Stimulated activated naive CD8-positive, alpha-beta T cell treated with anti-CD3 and anti-CD28 coated beads, Interleukin-15, amount 100 ng/mL, for 72 hours (primary cell): ENCODE measurements around the gene OSTF1.

Experiments
- ATAC-seq: fragments of 150-1000 bp; cut with Tn5 transposase; 2 replicates; pipeline ENCODE4 v1.10.0; 2021; ENCODE audit warnings: mild to moderate bottlenecking, moderate library complexity
- DNase-seq, 2 donors: peaks; one replicate each; pipeline ENCODE4 v3.0.0; 2021 to 2022
- H3K27ac Mint-ChIP-seq, 2 donors: one replicate each; pipeline ENCODE4 v1.8.0; 2022; ENCODE audit warnings: mild to moderate bottlenecking in 2 of 2, mixed read lengths in 2 of 2, moderate library complexity in 2 of 2
- H3K27me3 Mint-ChIP-seq: one replicate; pipeline ENCODE4 v1.8.0; 2022; ENCODE audit warnings: mixed read lengths
- H3K4me1 Mint-ChIP-seq: one replicate; pipeline ENCODE4 v1.8.0; 2022; ENCODE audit warnings: mild to moderate bottlenecking, mixed read lengths
- H3K4me3 Mint-ChIP-seq, 2 donors: one replicate each; pipeline ENCODE4 v1.8.0; 2022; ENCODE audit warnings: mild to moderate bottlenecking in 2 of 2, mixed read lengths in 2 of 2, moderate library complexity in 1 of 2
- H3K9me3 Mint-ChIP-seq, 2 donors: one replicate each; pipeline ENCODE4 v1.8.0; 2022; ENCODE audit warnings: mixed read lengths in 2 of 2

The OSTF1 gene

DNA sequence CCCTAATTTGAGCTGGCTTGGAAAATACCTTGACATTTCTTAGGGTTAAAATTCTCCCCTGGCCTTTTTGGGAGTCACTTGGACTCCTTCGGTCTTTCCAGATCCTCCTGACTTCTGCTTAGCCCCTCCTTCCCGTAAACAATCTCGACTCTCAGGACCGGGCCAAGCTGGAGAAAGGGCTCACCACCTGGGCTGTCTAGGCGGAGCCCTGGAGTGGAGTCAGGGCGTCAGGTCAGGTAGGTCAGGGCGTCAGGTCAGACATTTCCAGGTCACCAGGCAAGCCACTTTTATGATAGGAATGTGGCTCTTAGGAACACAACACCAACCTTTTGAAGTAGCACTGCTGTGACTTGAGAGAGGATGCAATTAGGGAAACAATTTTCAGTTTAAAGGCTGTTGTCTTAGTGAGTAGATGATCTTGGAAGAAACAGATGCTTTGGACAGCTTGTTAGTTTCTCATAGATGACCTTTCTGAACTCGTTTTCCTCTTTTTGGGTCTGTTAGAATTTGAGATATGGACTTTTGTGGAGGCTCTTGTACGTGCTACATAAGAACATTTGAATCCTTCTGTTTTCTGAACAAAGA lies 12.8 kb downstream of the OSTF1 start:
- DNase-seq (no peak), ATAC-seq (no peak)
- peak overlapping the region; percentile 56 to 86 for H3K27ac Mint-ChIP-seq
- peaks cover 56% of the 10 kb centered on the region for H3K4me1 Mint-ChIP-seq
- no peaks in the 10 kb centered on the region for H3K9me3 Mint-ChIP-seq
- no peak overlapping the region for H3K4me3 Mint-ChIP-seq
- no peaks in the 10 kb centered on the region for H3K27me3 Mint-ChIP-seq

- H3K4me1 Mint-ChIP-seq = peaks cover 54% of the 10 kb centered on the region
- no peaks in the 10 kb centered on the region for H3K9me3 Mint-ChIP-seq
- no peak overlapping the region for H3K4me3 Mint-ChIP-seq
- no peak for DNase-seq
- ATAC-seq = no peak
- peak overlapping the region in 1 of 2 donors; percentile 91 for H3K27ac Mint-ChIP-seq
- H3K27me3 Mint-ChIP-seq = no peaks in the 10 kb centered on the region
These were observed 14.0 kb downstream of the OSTF1 start for GRCh38 chr9:75102177-75102790.

DNA sequence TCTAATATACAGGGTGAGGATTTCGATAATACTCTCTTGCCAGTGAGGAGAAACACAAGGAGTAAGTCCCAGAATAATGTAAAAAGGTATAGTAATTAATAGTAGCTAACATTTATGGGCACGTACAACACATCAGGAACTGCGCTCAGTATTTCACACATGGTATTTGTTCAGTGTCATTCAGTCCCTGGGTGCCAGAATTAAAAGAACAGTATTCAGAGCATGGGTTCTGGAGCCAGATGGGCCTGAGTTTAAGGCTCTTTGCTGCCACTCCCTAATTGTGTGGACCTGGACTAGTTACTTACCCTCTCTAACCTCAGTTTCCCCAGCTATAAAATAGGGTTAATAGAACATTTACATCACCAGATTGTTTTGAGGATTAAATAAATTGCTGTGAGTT lies 16.3 kb downstream of the OSTF1 start:
- DNase-seq (no peak), ATAC-seq (no peak)
- H3K27ac Mint-ChIP-seq = no peak overlapping the region
- H3K9me3 Mint-ChIP-seq = no peaks in the 10 kb centered on the region
- peaks cover 46% of the 10 kb centered on the region for H3K4me1 Mint-ChIP-seq
- no peaks in the 10 kb centered on the region for H3K27me3 Mint-ChIP-seq
- no peak overlapping the region for H3K4me3 Mint-ChIP-seq

DNA sequence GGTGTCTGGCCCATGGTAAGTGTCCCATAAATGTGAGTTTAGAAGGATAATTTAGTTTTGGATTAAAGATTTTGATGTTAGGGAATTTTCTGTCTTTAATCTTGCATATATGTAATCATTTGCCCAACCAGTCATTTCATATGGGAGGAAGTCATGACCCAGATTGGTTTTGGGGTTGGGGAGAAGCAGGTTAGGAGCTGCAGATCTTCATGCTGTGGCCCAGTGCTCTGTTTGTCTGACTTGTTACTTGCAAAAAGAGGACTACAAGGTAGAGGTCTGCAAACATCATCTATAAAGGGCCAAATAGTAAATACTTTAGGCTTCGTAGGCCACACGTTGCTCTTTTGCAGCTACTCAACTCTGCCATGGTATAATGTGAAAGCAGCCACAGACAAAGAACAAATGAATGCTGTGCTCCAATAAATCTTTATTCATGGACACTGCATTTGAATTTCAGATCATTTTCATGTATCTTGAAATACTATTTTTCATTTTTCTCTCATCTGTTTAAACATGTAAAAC lies 16.8 kb downstream of the OSTF1 start:
- Mint-ChIP-seq H3K4me3 (no peak overlapping the region), H3K4me1 (peaks cover 49% of the 10 kb centered on the region)

DNA sequence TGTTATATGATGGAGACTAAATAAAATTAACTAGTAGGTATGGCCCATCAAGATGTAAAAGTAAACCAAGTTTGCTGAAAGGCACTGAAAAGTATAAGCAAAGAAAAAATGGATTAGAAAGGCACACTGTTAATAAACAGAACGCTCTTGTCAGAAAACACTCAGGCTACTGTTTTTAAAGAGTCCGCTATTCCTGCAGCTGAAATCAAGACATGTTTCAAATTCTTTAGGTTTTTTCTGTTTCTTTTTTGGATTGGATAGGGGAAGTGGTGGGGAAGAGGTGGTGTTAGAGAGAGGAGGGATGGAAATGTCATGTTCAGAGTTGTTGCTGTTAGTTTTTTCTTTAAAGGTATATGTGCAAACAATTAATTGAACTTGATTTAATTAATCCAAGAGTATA lies 17.5 kb downstream of the OSTF1 start:
- peak overlapping the region in 1 of 2 donors; percentile 73 for H3K27ac Mint-ChIP-seq
- DNase-seq (no peak), ATAC-seq (no peak)
- H3K4me1 Mint-ChIP-seq = peaks cover 55% of the 10 kb centered on the region
- H3K27me3 Mint-ChIP-seq = no peaks in the 10 kb centered on the region
- no peak overlapping the region for H3K4me3 Mint-ChIP-seq
- no peaks in the 10 kb centered on the region for H3K9me3 Mint-ChIP-seq

More for the DNA sequence above, 16.8 kb downstream of the OSTF1 start:
- Mint-ChIP-seq H3K27ac (no peak overlapping the region), H3K9me3 (no peaks in the 10 kb centered on the region), H3K27me3 (no peaks in the 10 kb centered on the region)
- ATAC-seq (no peak), DNase-seq (no peak)

DNA sequence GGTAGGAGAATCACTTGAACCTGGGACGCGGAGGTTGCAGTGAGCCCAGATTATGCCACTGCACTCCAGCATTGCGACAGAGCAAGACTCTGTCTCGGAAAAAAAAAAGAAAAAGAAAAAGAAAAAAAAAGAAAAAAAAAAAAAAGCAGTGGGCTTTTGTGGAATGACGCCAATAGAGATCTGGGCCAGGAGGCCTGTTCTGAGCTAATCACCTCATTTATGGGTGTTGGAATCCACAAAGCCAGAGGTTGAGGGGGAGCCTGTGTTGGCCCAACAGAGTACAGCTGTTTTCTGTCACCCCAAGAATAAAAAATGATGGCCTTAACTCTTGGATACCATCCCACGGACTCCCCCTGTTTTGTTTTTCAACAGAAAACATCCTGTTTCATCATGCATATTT lies 18.5 kb downstream of the OSTF1 start:
- H3K27me3 Mint-ChIP-seq = no peaks in the 10 kb centered on the region
- peak overlapping the region in 1 of 2 donors; percentile 72 for H3K27ac Mint-ChIP-seq
- DNase-seq (no peak), ATAC-seq (no peak)
- H3K4me1 Mint-ChIP-seq = peaks cover 52% of the 10 kb centered on the region
- H3K4me3 Mint-ChIP-seq = no peak overlapping the region
- no peaks in the 10 kb centered on the region for H3K9me3 Mint-ChIP-seq

GRCh38 chr9:75108571-75108970 lies 20.3 kb downstream of the OSTF1 start:
- DNase-seq (no peak), ATAC-seq (no peak)
- Mint-ChIP-seq H3K9me3 (no peaks in the 10 kb centered on the region), H3K27me3 (no peaks in the 10 kb centered on the region), H3K27ac (no peak overlapping the region), H3K4me1 (peaks cover 52% of the 10 kb centered on the region), H3K4me3 (no peak overlapping the region)

GRCh38 chr9:75109210-75109839 lies 21.0 kb downstream of the OSTF1 start:
- Mint-ChIP-seq H3K4me1 (peaks cover 52% of the 10 kb centered on the region), H3K27ac (no peak overlapping the region), H3K4me3 (no peak overlapping the region)

GRCh38 chr9:75111019-75111622 lies 22.8 kb downstream of the OSTF1 start:
- no peak overlapping the region for H3K4me3 Mint-ChIP-seq
- DNase-seq = no peak
- H3K9me3 Mint-ChIP-seq = no peaks in the 10 kb centered on the region
- ATAC-seq = no peak
- no peak overlapping the region for H3K27ac Mint-ChIP-seq
- no peaks in the 10 kb centered on the region for H3K27me3 Mint-ChIP-seq
- peaks cover 36% of the 10 kb centered on the region for H3K4me1 Mint-ChIP-seq

More at GRCh38 chr9:75109210-75109839, 21.0 kb downstream of the OSTF1 start:
- no peaks in the 10 kb centered on the region for H3K27me3 Mint-ChIP-seq
- DNase-seq (no peak), ATAC-seq (no peak)
- no peaks in the 10 kb centered on the region for H3K9me3 Mint-ChIP-seq

- Mint-ChIP-seq H3K4me3 (no peak overlapping the region), H3K9me3 (peaks cover 1 to 2% of the 10 kb centered on the region in 2 donors), H3K27ac (peak overlapping the region in 1 of 2 donors; percentile 57), H3K27me3 (no peaks in the 10 kb centered on the region), H3K4me1 (peaks cover 41% of the 10 kb centered on the region)
- DNase-seq (no peak), ATAC-seq (no peak)
These were observed 24.5 kb downstream of the OSTF1 start for GRCh38 chr9:75112789-75113188.

DNA sequence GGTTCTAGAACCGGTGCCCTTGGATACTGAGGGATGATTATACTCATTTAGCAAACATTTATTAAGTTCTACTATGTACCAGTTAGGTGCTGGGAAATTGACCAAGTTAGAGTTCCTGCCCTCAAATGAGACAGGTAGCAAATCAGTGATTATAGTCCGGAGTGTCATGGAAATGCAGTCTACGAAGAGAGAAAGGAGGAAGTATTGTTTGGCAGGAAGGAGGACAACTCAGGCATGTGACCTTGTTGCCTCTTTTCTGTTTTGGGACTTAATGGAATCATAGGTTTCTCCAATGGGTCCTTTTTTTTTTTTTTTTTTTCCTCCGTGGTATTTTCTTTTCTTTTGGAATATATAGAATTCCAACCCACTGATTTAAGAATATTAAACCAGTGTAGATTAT lies 28.0 kb downstream of the OSTF1 start:
- DNase-seq (no peak), ATAC-seq (no peak)
- peaks cover 9 to 11% of the 10 kb centered on the region in 2 donors for H3K9me3 Mint-ChIP-seq
- H3K4me3 Mint-ChIP-seq = no peak overlapping the region
- H3K4me1 Mint-ChIP-seq = peaks cover 33% of the 10 kb centered on the region
- H3K27ac Mint-ChIP-seq = no peak overlapping the region
- no peaks in the 10 kb centered on the region for H3K27me3 Mint-ChIP-seq

- Mint-ChIP-seq H3K27me3 (no peaks in the 10 kb centered on the region), H3K9me3 (peaks cover 9 to 11% of the 10 kb centered on the region in 2 donors), H3K27ac (no peak overlapping the region), H3K4me3 (no peak overlapping the region), H3K4me1 (peaks cover 35% of the 10 kb centered on the region)
- ATAC-seq = no peak
- DNase-seq = no peak
These were observed 29.2 kb downstream of the OSTF1 start for GRCh38 chr9:75117564-75117963.

- H3K27me3 Mint-ChIP-seq = no peaks in the 10 kb centered on the region
- H3K27ac Mint-ChIP-seq = no peak overlapping the region
- ATAC-seq (no peak), DNase-seq (no peak)
- H3K9me3 Mint-ChIP-seq = peaks cover 9 to 11% of the 10 kb centered on the region in 2 donors
- peaks cover 32% of the 10 kb centered on the region for H3K4me1 Mint-ChIP-seq
- no peak overlapping the region for H3K4me3 Mint-ChIP-seq
These were observed 32.4 kb downstream of the OSTF1 start for GRCh38 chr9:75120686-75121085.

- Mint-ChIP-seq H3K4me1 (peaks cover 32% of the 10 kb centered on the region), H3K9me3 (peaks cover 9 to 11% of the 10 kb centered on the region in 2 donors), H3K4me3 (no peak overlapping the region), H3K27me3 (no peaks in the 10 kb centered on the region), H3K27ac (no peak overlapping the region)
- ATAC-seq = no peak
- no peak for DNase-seq
These were observed 33.7 kb downstream of the OSTF1 start for GRCh38 chr9:75121914-75122558.

- ATAC-seq (no peak), DNase-seq (no peak)
- Mint-ChIP-seq H3K4me3 (no peak overlapping the region), H3K4me1 (peaks cover 25% of the 10 kb centered on the region), H3K27ac (no peak overlapping the region), H3K9me3 (peaks cover 0 to under 1% of the 10 kb centered on the region in 2 donors), H3K27me3 (no peaks in the 10 kb centered on the region)
These were observed 35.4 kb downstream of the OSTF1 start for GRCh38 chr9:75123696-75124095.
